Fibroblast of lung (primary cell): ENCODE data around the gene MAMLD1.

ENCODE experiments used
- CTCF ChIP-seq, 2 donors: IDR thresholded peaks in 1 of 2; conservative IDR thresholded peaks in 1 of 2; 1 replicate in 1 of 2; 2 replicates in 1 of 2; pipeline ENCODE4 v1.5.1; 2011 to 2012; ENCODE audit warnings: low read length in 2 of 2, control low read depth in 1 of 2, inconsistent platforms in 1 of 2, low read depth in 1 of 2, mild to moderate bottlenecking in 1 of 2
- EZH2 ChIP-seq: IDR thresholded peaks from 2 replicates; pipeline ENCODE4 v1.5.1; 2012; ENCODE audit warnings: low read length, control low read depth, mild to moderate bottlenecking; ENCODE audit errors: missing control alignments

GRCh38 chrX:150364347-150365050 lies 1.4 kb downstream of the MAMLD1 start:
- TF ChIP-seq CTCF (conservative IDR thresholded peaks at IDR 0.05 in 1 of 2, IDR thresholded peaks at IDR 0.05 in 1 of 2; ENCODE audit: low read depth in 1 of 2, low read length in 2 of 2): no peak
- no peak for TF ChIP-seq EZH2
